AG09319 (cell line): ENCODE results near the gene DNAAF8.

ENCODE experiments used
- DNase-seq: peaks from one replicate; pipeline ENCODE4 v3.0.0-alpha.2; 2010; ENCODE audit warnings: low read depth; ENCODE audit errors: extremely low read depth
- TF ChIP-seq, protein P1 (sequence below): IDR thresholded peaks from 2 replicates; pipeline ENCODE4 v1.5.1; 2011; ENCODE audit warnings: low read depth, mild to moderate bottlenecking, inconsistent platforms, low read length, moderate library complexity

The DNAAF8 gene

DNA sequence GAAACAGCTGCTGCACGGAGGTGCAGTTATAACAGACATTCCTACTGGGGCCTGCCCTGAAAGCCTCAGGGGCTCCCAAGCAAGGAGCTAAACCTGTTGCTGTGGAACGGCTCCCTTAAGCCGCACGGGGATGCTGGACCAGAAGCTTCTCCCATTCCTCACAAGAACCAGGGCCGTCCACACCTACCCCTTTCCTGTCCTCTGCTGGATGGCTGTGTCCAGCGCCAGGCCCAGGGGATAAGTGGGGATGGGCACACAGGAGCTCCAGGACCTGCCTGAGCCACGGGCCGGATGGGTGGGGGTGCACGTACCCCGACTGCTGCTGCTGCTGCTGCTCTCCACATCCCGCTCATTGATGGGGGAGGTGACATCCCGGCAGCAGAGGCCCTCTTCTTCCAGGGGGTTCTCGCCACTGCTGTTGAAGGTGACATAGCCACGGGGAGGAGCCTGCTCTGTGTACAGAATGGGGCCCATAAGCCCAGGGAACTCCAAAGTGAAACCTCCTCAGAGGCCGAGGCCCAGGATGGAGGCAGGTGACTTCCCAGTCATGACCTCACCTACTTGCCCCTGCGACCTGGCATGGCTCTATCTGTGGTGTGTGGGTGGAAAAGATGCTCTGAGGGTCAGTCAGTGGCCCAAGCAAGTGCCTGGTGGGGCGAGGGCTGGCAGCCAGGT, 32.4 kb upstream of the DNAAF8 start:
- TF ChIP-seq, protein P1, sequence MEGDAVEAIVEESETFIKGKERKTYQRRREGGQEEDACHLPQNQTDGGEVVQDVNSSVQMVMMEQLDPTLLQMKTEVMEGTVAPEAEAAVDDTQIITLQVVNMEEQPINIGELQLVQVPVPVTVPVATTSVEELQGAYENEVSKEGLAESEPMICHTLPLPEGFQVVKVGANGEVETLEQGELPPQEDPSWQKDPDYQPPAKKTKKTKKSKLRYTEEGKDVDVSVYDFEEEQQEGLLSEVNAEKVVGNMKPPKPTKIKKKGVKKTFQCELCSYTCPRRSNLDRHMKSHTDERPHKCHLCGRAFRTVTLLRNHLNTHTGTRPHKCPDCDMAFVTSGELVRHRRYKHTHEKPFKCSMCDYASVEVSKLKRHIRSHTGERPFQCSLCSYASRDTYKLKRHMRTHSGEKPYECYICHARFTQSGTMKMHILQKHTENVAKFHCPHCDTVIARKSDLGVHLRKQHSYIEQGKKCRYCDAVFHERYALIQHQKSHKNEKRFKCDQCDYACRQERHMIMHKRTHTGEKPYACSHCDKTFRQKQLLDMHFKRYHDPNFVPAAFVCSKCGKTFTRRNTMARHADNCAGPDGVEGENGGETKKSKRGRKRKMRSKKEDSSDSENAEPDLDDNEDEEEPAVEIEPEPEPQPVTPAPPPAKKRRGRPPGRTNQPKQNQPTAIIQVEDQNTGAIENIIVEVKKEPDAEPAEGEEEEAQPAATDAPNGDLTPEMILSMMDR, result no peak
- DNase-seq, result no peak

DNA sequence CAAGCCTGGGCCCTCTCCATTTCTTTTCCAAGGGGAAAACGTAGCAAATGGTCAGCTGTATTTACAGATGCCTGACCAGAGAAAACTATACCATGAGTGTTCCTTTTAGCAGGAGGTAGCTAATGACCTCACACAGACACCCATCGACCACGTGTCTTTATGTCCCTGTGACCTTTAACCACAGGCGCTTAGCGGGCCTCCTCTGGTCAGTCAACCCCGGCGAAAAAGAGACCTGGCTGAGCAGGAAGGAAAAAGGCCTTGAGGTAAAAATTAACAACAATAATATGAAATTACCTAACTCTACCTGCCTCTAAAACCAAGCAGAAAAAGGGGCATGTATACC, 31.9 kb upstream of the DNAAF8 start:
- no peak for DNase-seq

DNA sequence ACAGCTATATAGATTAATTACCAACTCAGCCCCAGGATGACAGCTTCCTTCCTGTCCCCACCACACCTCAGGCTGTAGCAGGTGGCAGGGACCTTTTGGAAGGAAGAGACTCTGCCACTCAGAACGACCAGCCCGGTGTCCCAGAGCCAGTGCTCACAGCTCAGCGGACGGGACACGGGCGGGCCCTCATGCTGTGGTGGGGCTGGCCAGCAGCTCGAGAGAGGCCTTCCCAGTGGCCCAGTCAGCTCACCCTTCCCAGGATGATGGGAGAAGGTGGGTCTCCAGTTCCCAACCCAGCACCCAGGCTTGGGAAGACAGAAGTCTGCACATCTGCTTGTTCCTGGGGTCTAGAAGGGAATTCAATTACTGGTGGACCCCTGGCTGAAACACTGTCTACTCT, 30.4 kb upstream of the DNAAF8 start:
- TF ChIP-seq, protein P1, result no peak
- no peak for DNase-seq

More for the DNA sequence above, 31.9 kb upstream of the DNAAF8 start:
- TF ChIP-seq, protein P1, result no peak

DNA sequence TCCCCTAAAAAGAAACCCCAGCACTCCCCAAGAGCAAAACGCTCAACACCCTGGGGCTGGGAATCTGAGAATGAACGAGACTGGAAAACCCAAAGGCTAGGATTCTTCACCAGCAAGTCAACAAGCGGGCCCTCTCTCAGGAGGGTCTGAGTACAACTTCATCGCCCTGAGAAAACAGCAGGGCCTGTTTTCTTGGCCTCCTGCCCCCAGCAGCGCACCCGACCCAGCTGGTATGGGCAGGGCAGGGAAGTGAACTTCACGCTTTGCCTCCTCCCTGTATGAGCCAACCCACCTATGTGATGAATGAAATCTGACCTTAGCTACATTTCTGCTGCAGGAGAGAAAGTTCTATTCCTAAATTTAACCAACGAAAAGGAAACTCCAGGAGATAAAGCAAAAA, 29.8 kb upstream of the DNAAF8 start:
- DNase-seq, result no peak
- TF ChIP-seq, protein P1, result no peak

DNA sequence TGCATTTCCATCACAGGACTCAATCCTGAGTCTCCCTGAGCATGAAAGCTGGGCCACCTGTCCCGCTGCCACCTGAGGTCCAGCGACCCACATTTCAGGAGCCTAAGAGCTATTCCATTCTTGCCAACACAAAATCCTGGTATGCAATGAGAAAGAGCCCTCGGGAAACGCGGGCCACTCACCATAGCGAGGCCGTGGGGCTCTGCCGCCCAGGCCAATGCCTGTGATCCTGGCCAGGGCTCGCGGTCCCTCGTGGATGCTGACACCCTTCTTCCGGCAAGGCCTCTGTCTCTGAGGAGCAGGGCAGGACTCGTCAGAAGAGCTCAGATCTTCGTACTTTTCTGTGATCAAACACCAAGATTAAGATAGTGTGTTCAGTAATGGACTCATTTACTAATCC, 29.4 kb upstream of the DNAAF8 start:
- TF ChIP-seq, protein P1, result no peak
- no peak for DNase-seq

DNA sequence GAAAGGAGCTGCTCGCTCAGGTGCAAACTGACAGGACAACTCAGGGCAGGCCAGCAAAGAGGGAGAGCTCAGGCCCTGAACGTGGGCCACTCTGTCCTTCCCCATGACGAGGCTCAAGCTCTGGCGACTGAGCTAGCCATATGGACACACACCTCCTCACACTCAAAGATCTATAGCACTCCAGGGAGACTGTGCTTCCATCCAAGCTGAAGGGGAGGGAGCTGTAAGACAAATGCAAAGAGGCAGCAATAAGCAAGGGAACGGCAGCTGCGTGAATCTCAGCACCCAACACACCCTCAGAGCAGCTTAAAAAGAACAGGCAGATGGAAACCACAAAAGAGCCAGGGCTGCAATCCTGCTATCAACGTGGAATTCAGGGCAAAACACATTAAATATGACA, 27.5 kb upstream of the DNAAF8 start:
- TF ChIP-seq, protein P1, result no peak
- no peak for DNase-seq

DNA sequence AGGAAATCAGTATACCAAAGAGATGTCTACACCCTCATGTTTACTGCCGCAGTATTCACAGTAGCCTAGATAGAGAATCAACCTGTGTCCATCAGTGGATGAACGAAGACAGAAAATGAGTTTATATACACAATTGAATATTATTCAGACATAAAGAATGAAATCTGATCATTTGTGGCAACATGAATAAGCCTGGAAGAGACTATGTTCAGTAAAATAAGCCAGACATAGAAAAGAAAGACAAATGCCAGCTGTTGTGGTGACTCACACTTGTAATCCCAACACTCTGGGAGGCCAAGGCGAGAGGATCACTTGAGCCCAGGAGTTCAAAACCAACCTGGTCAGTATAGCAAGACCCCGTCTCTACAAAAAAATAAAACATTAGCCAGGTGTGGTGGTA, 24.9 kb upstream of the DNAAF8 start:
- TF ChIP-seq, protein P1, result no peak

More for the DNA sequence above, 24.9 kb upstream of the DNAAF8 start:
- DNase-seq, result no peak
